GM12891 (cell line): Measurements from ENCODE around the gene NPTXR.

Experiments
- PAX5 ChIP-seq: IDR thresholded peaks from 2 replicates; pipeline ENCODE4 v1.6.1; 2011; ENCODE audit warnings: low read length, moderate library complexity, mild to moderate bottlenecking; ENCODE audit not compliant: insufficient read depth, severe bottlenecking
- POLR2A ChIP-seq: IDR thresholded peaks from 2 replicates; pipeline ENCODE4 v1.6.1; 2011; ENCODE audit warnings: low read depth, low read length, control low read depth
- POLR2AphosphoS5 ChIP-seq: IDR thresholded peaks from 2 replicates; pipeline ENCODE4 v1.6.1; 2011; ENCODE audit warnings: low read depth, low read length, control low read depth
- SPI1 ChIP-seq: IDR thresholded peaks from 2 replicates; pipeline ENCODE4 v1.6.1; 2011; ENCODE audit warnings: low read depth, low read length, control low read depth

GRCh38 chr22:38849811-38850210 lies 6.0 kb upstream of the NPTXR start:
- TF ChIP-seq POLR2A (no peak), PAX5 (no peak), POLR2AphosphoS5 (no peak), SPI1 (no peak)
